NCI-H128 (cell line): ENCODE measurements around the gene CMPK1.

Experiments
- DNase-seq: peaks from one replicate; lab custom pipeline; 2025; ENCODE audit not compliant: unreplicated experiment; lab: John Stamatoyannopoulos, UW

Gene CMPK1

GRCh38 chr1:47418681-47419325 is 85.2 kb downstream of the CMPK1 start:
- no peak for DNase-seq

DNA sequence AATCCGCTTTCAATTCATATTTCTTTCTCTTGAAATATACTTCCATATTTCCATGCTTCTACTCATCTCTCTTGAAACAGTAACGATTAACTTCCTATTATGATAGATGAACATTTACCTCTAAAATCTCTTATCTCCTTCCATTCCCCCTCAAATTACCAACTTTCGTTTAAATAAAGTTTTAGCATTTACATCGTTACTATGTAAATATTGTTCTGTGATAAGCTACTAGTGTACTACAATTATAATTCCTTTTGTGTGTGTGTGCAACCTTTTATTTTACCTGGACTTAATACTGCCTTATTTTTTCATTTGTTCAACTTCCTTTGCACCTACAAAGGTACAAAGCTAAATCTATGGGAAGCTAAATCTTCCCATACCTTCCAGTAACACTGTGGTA is 87.0 kb downstream of the CMPK1 start:
- no peak for DNase-seq

GRCh38 chr1:47423872-47424271 is 90.3 kb downstream of the CMPK1 start:
- no peak for DNase-seq

DNA sequence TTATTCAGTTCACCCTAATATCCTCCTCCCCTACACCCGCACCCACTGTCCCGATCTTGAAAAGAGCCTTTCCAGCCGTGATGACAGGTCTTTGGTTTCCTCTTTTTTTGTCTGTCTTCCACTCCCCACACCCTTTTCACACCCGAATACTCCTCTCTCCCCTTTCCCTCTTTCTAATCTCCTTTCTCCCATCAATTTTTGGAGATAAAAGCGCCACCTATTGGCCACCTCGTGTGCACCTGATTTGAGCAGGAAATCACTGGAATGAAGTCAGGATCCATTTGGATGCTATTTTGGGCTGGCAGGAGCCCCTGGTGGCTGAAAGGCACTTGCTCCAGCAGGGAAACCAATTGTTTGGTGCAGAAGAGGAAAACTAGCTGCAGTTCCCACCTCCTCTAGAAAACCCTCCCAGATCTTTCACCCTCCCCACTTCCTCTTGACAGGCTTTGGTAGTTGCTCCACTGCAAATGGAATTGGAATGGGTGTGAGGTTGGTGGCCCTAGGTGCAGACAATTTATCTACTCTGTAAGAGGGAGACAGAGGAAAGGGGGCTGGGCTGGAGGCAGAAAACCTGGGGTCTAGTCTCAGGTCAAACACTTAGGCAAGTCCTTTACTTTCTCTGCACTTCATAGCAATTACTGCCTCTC is 90.9 kb downstream of the CMPK1 start:
- DNase-seq, result peak; percentile 70
